Tibial nerve (tissue), 4 donors: ENCODE results near the gene OR10V1. TPM values are rescaled to one million over a fixed set of nuclear protein-coding genes. Genes with fewer than 3 reads are reported as not detected.

Source experiments
- DNase-seq, 2 donors: peaks; one replicate each; pipeline ENCODE4 v3.0.0-alpha.2; 2019; ENCODE audit warnings: low spot score in 2 of 2
- H3K27ac ChIP-seq, 4 donors: fragments of 200-600 bp; sonication (generic) in 3 of 4; one replicate each; pipeline ENCODE4 v1.5.1; 2017 to 2019; ENCODE audit warnings: mild to moderate bottlenecking in 1 of 4
- H3K27me3 ChIP-seq, 2 donors: fragments of 200-600 bp; sonication (generic) in 1 of 2; one replicate each; pipeline versions ENCODE4 v1.5.1 to v1.6.0; 2017 to 2019
- H3K36me3 ChIP-seq, 3 donors: fragments of 200-600 bp; sonication (generic); one replicate each; pipeline ENCODE4 v1.5.1; 2018 to 2019
- H3K4me1 ChIP-seq, 4 donors: fragments of 200-600 bp; sonication (generic) in 3 of 4; one replicate each; pipeline ENCODE4 v1.5.1; 2017 to 2019
- H3K4me3 ChIP-seq, 4 donors: fragments of 200-600 bp; sonication (generic) in 3 of 4; one replicate each; pipeline ENCODE4 v1.5.1; 2017 to 2019; ENCODE audit warnings: mild to moderate bottlenecking in 1 of 4, moderate library complexity in 1 of 4
- H3K9me3 ChIP-seq, 4 donors: fragments of 200-600 bp; sonication (generic) in 3 of 4; one replicate each; pipeline ENCODE4 v1.5.1; 2017 to 2019
- EP300 ChIP-seq, 2 donors: sonication (generic); formaldehyde crosslinking; IDR thresholded peaks; one replicate each; pipeline ENCODE4 v1.6.1; 2017; ENCODE audit warnings: antibody characterized with exemption in 2 of 2, mild to moderate bottlenecking in 1 of 2
- POLR2A ChIP-seq, 2 donors: fragments of 450-650 bp; IDR thresholded peaks; one replicate each; pipeline ENCODE4 v1.6.1; 2017; ENCODE audit warnings: antibody characterized with exemption in 2 of 2, mild to moderate bottlenecking in 2 of 2, moderate library complexity in 2 of 2
- WGBS, 2 donors: methylation state at CpG; one replicate each; pipeline ENCODE4 v1.1.5; 2018; 5-methylcytosine and 5-hydroxymethylcytosine counted together
- total RNA-seq, 4 donors: library from RNA; depleted of rRNA; stranded (reverse); fragments of >200 nt; gene quantifications; one replicate each; pipeline ENCODE4 v1.1.0, GENCODE V29; 2016
- TF ChIP-seq, protein P1 (sequence below), 5 experiments: fragments of 200-600 bp in 3 of 5; fragments of 450-650 bp in 2 of 5; sonication (generic) in 3 of 5; IDR thresholded peaks; one replicate each; pipeline ENCODE4 v1.5.1; 2016 to 2019; ENCODE audit warnings: antibody characterized with exemption in 5 of 5, mild to moderate bottlenecking in 3 of 5, moderate library complexity in 2 of 5

Gene OR10V1
- total RNA-seq, 4 donors from 2014 or later: not detected

GRCh38 chr11:59754494-59754858 lies 40.8 kb upstream of the OR10V1 start:
- Histone ChIP-seq H3K4me1 (peaks cover 0 to 21% (median 6%) of the 10 kb centered on the region in 4 donors), H3K27ac (peak overlapping the region; percentile 76 to 94 (median 89)), H3K9me3 (no peaks in the 10 kb centered on the region), H3K36me3 (no peaks in the 10 kb centered on the region), H3K27me3 (no peaks in the 10 kb centered on the region), H3K4me3 (peak overlapping the region; percentile 51 to 91 (median 61))
- WGBS, 2 donors: 0 to 1% methylated on average over 20 of the region's 20 CpGs
- TF ChIP-seq EP300 (IDR thresholded peaks at IDR 0.05): no peak
- TF ChIP-seq, protein P1, sequence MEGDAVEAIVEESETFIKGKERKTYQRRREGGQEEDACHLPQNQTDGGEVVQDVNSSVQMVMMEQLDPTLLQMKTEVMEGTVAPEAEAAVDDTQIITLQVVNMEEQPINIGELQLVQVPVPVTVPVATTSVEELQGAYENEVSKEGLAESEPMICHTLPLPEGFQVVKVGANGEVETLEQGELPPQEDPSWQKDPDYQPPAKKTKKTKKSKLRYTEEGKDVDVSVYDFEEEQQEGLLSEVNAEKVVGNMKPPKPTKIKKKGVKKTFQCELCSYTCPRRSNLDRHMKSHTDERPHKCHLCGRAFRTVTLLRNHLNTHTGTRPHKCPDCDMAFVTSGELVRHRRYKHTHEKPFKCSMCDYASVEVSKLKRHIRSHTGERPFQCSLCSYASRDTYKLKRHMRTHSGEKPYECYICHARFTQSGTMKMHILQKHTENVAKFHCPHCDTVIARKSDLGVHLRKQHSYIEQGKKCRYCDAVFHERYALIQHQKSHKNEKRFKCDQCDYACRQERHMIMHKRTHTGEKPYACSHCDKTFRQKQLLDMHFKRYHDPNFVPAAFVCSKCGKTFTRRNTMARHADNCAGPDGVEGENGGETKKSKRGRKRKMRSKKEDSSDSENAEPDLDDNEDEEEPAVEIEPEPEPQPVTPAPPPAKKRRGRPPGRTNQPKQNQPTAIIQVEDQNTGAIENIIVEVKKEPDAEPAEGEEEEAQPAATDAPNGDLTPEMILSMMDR (IDR thresholded peaks at IDR 0.05): no peak
- TF ChIP-seq POLR2A (IDR thresholded peaks at IDR 0.05): no peak
- DNase-seq: no peak

DNA sequence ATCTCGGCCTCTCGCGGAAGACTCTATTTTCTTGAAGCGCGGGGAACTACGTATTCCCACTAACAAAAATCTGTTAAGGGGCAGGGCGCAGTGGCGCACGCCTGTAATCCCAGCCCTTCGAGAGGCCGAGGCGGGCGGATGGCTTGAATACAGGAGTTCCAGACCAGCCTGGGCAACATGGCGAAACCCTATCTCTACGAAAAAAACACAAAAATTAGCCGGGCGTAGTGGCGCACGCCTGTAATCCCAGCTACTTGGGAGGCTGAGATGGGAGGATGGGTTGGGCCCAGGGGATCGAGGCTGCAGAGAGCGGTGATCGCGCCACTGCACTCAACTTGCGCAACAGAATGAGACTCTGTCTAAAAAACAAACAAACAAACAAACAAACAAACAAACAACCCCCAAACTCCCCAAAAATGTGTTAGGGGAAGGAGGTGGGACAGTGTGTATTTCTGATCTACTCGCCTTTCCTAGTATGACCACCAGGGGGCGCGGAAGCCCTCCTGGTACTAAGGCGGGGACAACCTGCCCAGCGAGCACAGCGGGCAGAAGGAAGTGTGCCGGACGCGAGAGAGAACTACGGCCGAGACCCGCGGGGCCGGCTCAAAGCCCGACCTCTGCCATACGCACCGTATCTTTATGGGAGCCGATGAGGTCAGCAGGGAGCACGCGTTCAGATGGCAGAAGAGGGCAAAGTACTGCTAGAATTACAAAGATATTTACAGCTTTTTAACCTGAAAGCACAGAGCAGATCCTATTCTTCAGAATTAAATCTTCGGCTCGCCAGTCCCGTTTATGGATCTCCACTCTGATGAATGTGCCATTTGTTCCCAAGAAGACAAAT lies 40.2 kb upstream of the OR10V1 start:
- H3K9me3 ChIP-seq: no peaks in the 10 kb centered on the region
- peaks cover 0 to 21% (median 6%) of the 10 kb centered on the region in 4 donors for H3K4me1 ChIP-seq
- no peaks in the 10 kb centered on the region for H3K36me3 ChIP-seq
- peak overlapping the region; percentile 76 to 94 (median 89) for H3K27ac ChIP-seq
- H3K4me3 ChIP-seq: peak overlapping the region; percentile 51 to 91 (median 61)
- no peaks in the 10 kb centered on the region for H3K27me3 ChIP-seq
- DNase-seq: peak; percentile 81 to 90
- TF ChIP-seq EP300 (IDR thresholded peaks at IDR 0.05) (peak in 1 of 2 donors; percentile 62), POLR2A (IDR thresholded peaks at IDR 0.05) (no peak)
- TF ChIP-seq, protein P1 (IDR thresholded peaks at IDR 0.05): peak; percentile 88 to 95 (median 89)
- 33 to 35% methylated on average over 47 of the region's 47 CpGs for WGBS, 2 donors

DNA sequence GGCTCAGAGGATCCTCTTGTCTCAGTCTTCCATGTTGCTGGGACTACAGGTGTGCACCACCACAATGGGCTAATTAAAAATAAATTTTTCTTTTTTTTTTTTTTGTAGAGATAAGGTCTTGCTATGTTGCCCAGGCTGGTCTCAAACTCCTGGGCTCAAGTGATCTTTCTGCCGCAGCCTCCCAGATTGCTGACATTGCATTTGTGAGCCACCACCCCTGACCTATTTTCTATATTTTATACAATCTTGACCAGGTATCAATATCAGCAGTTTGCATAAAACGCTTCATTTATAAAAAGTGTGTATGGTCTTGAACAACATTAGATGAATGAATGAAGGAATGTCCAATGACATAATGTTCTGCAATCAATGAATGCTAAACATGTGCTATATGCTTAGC lies 32.5 kb upstream of the OR10V1 start:
- H3K27ac ChIP-seq: no peak overlapping the region
- H3K4me3 ChIP-seq: no peak overlapping the region
- no peaks in the 10 kb centered on the region for H3K4me1 ChIP-seq
- DNase-seq: no peak
- no peak for TF ChIP-seq POLR2A (IDR thresholded peaks at IDR 0.05)
- no peak for TF ChIP-seq EP300 (IDR thresholded peaks at IDR 0.05)
- TF ChIP-seq, protein P1 (IDR thresholded peaks at IDR 0.05): no peak
- WGBS, 2 donors: 91 to 95% methylated on average over 2 of the region's 2 CpGs
- no peaks in the 10 kb centered on the region for H3K9me3 ChIP-seq
- no peaks in the 10 kb centered on the region for H3K27me3 ChIP-seq
- no peaks in the 10 kb centered on the region for H3K36me3 ChIP-seq

DNA sequence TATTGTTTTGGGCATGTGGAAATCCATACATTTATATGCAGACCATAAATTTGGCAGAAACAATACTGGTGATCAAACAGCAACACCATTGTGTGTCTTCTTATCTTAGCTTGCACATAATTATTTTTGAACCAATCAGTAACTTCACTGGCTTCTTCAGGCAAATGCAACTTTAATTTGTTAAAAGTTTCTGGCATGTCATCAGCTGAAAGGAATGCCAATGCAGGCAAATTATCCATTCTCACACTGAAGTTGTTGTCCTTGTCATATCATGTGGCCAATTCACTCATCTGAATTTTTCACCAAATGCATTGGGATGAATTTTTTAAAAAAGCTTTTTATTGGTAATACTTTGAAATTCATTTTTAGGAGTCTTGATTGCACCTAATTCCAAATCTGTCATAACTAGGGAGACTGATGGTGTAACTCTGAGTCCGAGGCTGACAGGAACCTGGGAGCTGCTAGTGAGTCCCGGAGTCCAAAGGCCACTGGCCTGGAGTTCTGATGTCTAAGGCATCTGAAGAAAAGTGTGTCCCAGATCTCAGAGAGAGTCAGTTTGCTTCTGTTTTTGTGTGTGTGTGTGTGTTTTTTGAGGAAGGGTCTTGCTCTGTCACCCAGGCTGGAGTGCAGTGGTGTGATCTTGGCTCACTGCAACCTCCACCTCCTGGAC lies 17.4 kb upstream of the OR10V1 start:
- H3K36me3 ChIP-seq: no peaks in the 10 kb centered on the region
- H3K9me3 ChIP-seq: no peaks in the 10 kb centered on the region
- TF ChIP-seq, protein P1 (IDR thresholded peaks at IDR 0.05): no peak
- TF ChIP-seq EP300 (IDR thresholded peaks at IDR 0.05) (no peak), POLR2A (IDR thresholded peaks at IDR 0.05) (no peak)
- H3K4me3 ChIP-seq: no peak overlapping the region
- no peak overlapping the region for H3K27ac ChIP-seq
- 70 to 73% methylated on average over 2 of the region's 2 CpGs for WGBS, 2 donors
- DNase-seq: no peak
- H3K4me1 ChIP-seq: no peaks in the 10 kb centered on the region
- no peaks in the 10 kb centered on the region for H3K27me3 ChIP-seq

DNA sequence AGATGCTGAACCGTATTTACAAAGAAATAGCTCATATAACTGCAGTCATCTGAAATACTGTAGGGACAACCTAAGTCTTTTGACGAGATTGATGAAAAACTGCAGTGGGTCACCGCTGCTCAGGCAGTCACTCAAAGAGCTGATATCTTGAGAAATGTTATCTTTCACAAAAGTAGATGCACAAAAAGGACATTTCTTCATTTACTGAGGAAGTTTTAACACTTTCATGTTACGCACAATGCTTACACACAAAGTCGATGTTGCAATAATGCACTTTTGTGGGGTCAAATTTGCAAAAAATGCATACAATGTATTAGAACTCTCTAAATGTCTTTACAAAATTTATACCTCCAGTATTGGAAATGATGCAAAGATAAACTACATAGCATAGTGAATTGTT lies 16.2 kb upstream of the OR10V1 start:
- Histone ChIP-seq H3K4me3 (no peak overlapping the region), H3K27ac (no peak overlapping the region), H3K36me3 (no peaks in the 10 kb centered on the region), H3K27me3 (no peaks in the 10 kb centered on the region), H3K4me1 (no peaks in the 10 kb centered on the region), H3K9me3 (no peaks in the 10 kb centered on the region)
- TF ChIP-seq EP300 (IDR thresholded peaks at IDR 0.05) (no peak), POLR2A (IDR thresholded peaks at IDR 0.05) (no peak)
- TF ChIP-seq, protein P1 (IDR thresholded peaks at IDR 0.05): no peak
- 85 to 87% methylated on average over 5 of the region's 5 CpGs for WGBS, 2 donors
- no peak for DNase-seq
